ENCODE results near the gene CMTM7.

- TF ChIP-seq CTCF (IDR thresholded peaks at IDR 0.05) (no peak), POLR2AphosphoS5 (IDR thresholded peaks at IDR 0.05; ENCODE audit: insufficient read depth in 1 of 2, low read depth in 1 of 2) (no peak), POLR2A (IDR thresholded peaks at IDR 0.05) (no peak)
Measured at GRCh38 chr3:32447865-32448400, 56.3 kb downstream of the CMTM7 start.
